ENCODE data around the gene ZBTB7C. TPM values are rescaled to one million over a fixed set of nuclear protein-coding genes. Genes with fewer than 3 reads are reported as not detected.
"Not testable (repeated sequence)": the region's sequence is repeated elsewhere in the genome, so short reads cannot be mapped to it uniquely, and the experiment has no call there.

The ZBTB7C gene
- total RNA-seq, 2 donors from 2014 or later: not detected

GRCh38 chr18:48294899-48295585 lies 114.1 kb downstream of the ZBTB7C start:
- ATAC-seq: no peak
- DNase-seq (ENCODE audit: low spot score): no peak
- H3K27ac Mint-ChIP-seq: no peak overlapping the region
- H3K36me3 Mint-ChIP-seq: no peaks in the 10 kb centered on the region
- no peak overlapping the region for H3K4me3 Mint-ChIP-seq
- no peaks in the 10 kb centered on the region for H3K4me1 Mint-ChIP-seq (ENCODE audit: low read depth in 2 of 2)
- H3K9me3 Mint-ChIP-seq: no peaks in the 10 kb centered on the region
- peaks cover 0 to 3% of the 10 kb centered on the region in 2 donors for H3K27me3 Mint-ChIP-seq

GRCh38 chr18:48293954-48294898 lies 115.0 kb downstream of the ZBTB7C start:
- Mint-ChIP-seq H3K9me3 (no peaks in the 10 kb centered on the region), H3K27ac (no peak overlapping the region), H3K4me1 (ENCODE audit: low read depth in 2 of 2) (no peaks in the 10 kb centered on the region), H3K27me3 (peaks cover 0 to under 1% of the 10 kb centered on the region in 2 donors), H3K36me3 (no peaks in the 10 kb centered on the region), H3K4me3 (no peak overlapping the region)
- DNase-seq (ENCODE audit: low spot score) (no peak), ATAC-seq (no peak)

DNA sequence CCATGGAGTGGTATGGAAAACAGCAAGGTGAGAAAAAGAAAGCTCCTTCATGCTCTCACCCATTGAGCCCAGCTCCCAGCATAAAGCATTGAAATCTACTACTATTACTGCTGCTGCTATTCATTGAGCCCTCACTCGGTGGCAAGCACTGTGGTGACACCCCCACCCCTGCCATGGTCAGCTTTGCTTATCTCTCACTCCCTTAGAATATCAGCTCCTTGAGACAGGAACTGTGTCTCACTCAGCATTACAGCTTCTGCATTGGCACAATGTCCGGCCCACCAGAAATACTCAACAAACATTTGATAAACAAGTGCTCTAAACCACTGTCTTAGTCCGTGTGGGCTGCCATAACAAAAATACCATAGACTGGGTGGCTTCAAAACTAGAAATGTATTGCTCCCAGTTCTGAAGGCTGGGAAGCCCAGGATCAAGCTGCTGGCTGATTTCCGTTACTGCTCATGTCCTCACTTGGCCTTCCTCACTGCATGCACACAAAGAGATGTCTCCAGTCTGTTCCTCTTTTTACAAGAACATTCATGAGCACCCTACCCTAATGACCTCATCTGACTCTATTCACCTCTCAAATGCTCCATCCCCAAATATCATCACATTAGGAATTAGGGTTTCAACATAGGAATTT lies 116.3 kb downstream of the ZBTB7C start:
- ATAC-seq (no peak), DNase-seq (ENCODE audit: low spot score) (peak; percentile 49)
- no peak overlapping the region for H3K4me3 Mint-ChIP-seq
- no peak overlapping the region for H3K27ac Mint-ChIP-seq
- no peaks in the 10 kb centered on the region for H3K9me3 Mint-ChIP-seq
- no peaks in the 10 kb centered on the region for H3K4me1 Mint-ChIP-seq (ENCODE audit: low read depth in 2 of 2)
- H3K36me3 Mint-ChIP-seq: no peaks in the 10 kb centered on the region
- no peaks in the 10 kb centered on the region for H3K27me3 Mint-ChIP-seq

DNA sequence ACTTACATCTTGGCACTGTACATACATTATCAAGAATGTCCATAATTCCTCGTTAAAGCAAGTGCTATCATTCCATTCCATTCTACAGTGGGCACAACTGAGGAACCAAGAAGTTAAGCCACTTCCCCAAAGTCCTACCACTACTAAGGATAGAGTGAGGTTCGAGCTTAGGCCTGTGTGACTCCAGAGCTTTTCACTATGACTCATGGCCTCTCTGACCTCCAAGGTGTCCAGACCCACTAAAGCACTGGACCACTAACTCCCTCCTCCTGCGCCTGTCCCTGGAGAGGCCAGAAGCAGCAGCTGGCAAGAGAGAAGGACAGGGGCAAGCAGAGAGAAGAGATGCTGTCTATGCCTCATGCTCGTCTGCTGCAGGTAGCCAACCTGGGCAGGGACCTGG lies 117.0 kb downstream of the ZBTB7C start:
- ATAC-seq (no peak), DNase-seq (ENCODE audit: low spot score) (peak; percentile 32)
- no peak overlapping the region for H3K27ac Mint-ChIP-seq
- H3K4me1 Mint-ChIP-seq (ENCODE audit: low read depth in 2 of 2): no peaks in the 10 kb centered on the region
- H3K9me3 Mint-ChIP-seq: no peaks in the 10 kb centered on the region
- H3K36me3 Mint-ChIP-seq: no peaks in the 10 kb centered on the region
- H3K4me3 Mint-ChIP-seq: no peak overlapping the region
- peaks cover 0 to 3% of the 10 kb centered on the region in 2 donors for H3K27me3 Mint-ChIP-seq

GRCh38 chr18:48290162-48290926 lies 118.8 kb downstream of the ZBTB7C start:
- Mint-ChIP-seq H3K4me3 (no peak overlapping the region), H3K36me3 (no peaks in the 10 kb centered on the region), H3K4me1 (ENCODE audit: low read depth in 2 of 2) (no peaks in the 10 kb centered on the region), H3K27me3 (peaks cover 3 to 9% of the 10 kb centered on the region in 2 donors), H3K9me3 (no peaks in the 10 kb centered on the region), H3K27ac (no peak overlapping the region)
- no peak for DNase-seq (ENCODE audit: low spot score)
- ATAC-seq: peak in 1 of 2 donors; percentile 20

- no peak for DNase-seq (ENCODE audit: low spot score)
- H3K4me3 Mint-ChIP-seq: no peak overlapping the region
- peaks cover 9 to 10% of the 10 kb centered on the region in 2 donors for H3K27me3 Mint-ChIP-seq
- H3K36me3 Mint-ChIP-seq: no peaks in the 10 kb centered on the region
- ATAC-seq: no peak
- H3K27ac Mint-ChIP-seq: no peak overlapping the region
- no peaks in the 10 kb centered on the region for H3K9me3 Mint-ChIP-seq
- H3K4me1 Mint-ChIP-seq (ENCODE audit: low read depth in 2 of 2): no peaks in the 10 kb centered on the region
Observed at GRCh38 chr18:48284743-48285142, 124.4 kb downstream of the ZBTB7C start.

DNA sequence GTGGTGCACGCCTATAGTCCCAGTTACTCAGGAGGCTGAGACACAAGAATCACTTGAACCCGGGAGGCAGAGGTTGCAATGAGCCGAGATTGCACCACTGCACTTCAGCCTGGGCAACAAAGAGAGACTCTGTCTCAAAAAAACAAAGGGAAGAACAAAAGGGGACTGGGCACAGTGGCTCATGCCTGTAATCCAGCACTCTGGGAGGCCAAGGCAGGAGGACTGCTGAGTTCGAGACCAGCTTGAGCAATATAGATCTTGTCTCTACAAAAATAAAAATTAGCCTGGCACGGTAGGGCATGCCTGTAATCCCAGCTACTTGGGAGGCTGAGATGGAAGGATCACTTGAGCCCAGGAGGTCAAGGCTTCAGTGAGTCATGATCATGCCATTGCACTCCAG lies 125.2 kb downstream of the ZBTB7C start:
- not testable (repeated sequence) for H3K27ac Mint-ChIP-seq; H3K4me3 Mint-ChIP-seq; DNase-seq (ENCODE audit: low spot score); H3K4me1 Mint-ChIP-seq (ENCODE audit: low read depth in 2 of 2); H3K27me3 Mint-ChIP-seq; H3K9me3 Mint-ChIP-seq; H3K36me3 Mint-ChIP-seq; ATAC-seq

GRCh38 chr18:48281460-48281859 lies 127.7 kb downstream of the ZBTB7C start:
- H3K4me3 Mint-ChIP-seq; H3K4me1 Mint-ChIP-seq (ENCODE audit: low read depth in 2 of 2); H3K27ac Mint-ChIP-seq; H3K27me3 Mint-ChIP-seq; DNase-seq (ENCODE audit: low spot score); ATAC-seq; H3K9me3 Mint-ChIP-seq; H3K36me3 Mint-ChIP-seq: not testable (repeated sequence)

- DNase-seq (ENCODE audit: low spot score) (no peak), ATAC-seq (no peak)
- Mint-ChIP-seq H3K9me3 (no peaks in the 10 kb centered on the region), H3K27ac (no peak overlapping the region), H3K27me3 (peaks cover 6 to 12% of the 10 kb centered on the region in 2 donors), H3K4me1 (ENCODE audit: low read depth in 2 of 2) (no peaks in the 10 kb centered on the region), H3K4me3 (no peak overlapping the region), H3K36me3 (no peaks in the 10 kb centered on the region)
Observed at GRCh38 chr18:48279312-48279711, 129.9 kb downstream of the ZBTB7C start.

- no peak for DNase-seq (ENCODE audit: low spot score)
- no peak overlapping the region for H3K27ac Mint-ChIP-seq
- peaks cover 9 to 12% of the 10 kb centered on the region in 2 donors for H3K27me3 Mint-ChIP-seq
- no peaks in the 10 kb centered on the region for H3K9me3 Mint-ChIP-seq
- no peaks in the 10 kb centered on the region for H3K4me1 Mint-ChIP-seq (ENCODE audit: low read depth in 2 of 2)
- no peak overlapping the region for H3K4me3 Mint-ChIP-seq
- H3K36me3 Mint-ChIP-seq: no peaks in the 10 kb centered on the region
- no peak for ATAC-seq
Observed at GRCh38 chr18:48278081-48278480, 131.1 kb downstream of the ZBTB7C start.

- H3K4me3 Mint-ChIP-seq: no peak overlapping the region
- H3K27ac Mint-ChIP-seq: no peak overlapping the region
- H3K9me3 Mint-ChIP-seq: no peaks in the 10 kb centered on the region
- no peaks in the 10 kb centered on the region for H3K4me1 Mint-ChIP-seq (ENCODE audit: low read depth in 2 of 2)
- H3K36me3 Mint-ChIP-seq: no peaks in the 10 kb centered on the region
- peaks cover 17 to 30% of the 10 kb centered on the region in 2 donors for H3K27me3 Mint-ChIP-seq
- DNase-seq (ENCODE audit: low spot score) (no peak), ATAC-seq (no peak)
Observed at GRCh38 chr18:48274301-48274700, 134.9 kb downstream of the ZBTB7C start.

- ATAC-seq (no peak), DNase-seq (ENCODE audit: low spot score) (no peak)
- Mint-ChIP-seq H3K4me1 (ENCODE audit: low read depth in 2 of 2) (no peaks in the 10 kb centered on the region), H3K27ac (no peak overlapping the region), H3K27me3 (peaks cover 17 to 30% of the 10 kb centered on the region in 2 donors), H3K4me3 (no peak overlapping the region), H3K36me3 (no peaks in the 10 kb centered on the region), H3K9me3 (no peaks in the 10 kb centered on the region)
Observed at GRCh38 chr18:48270929-48271328, 138.3 kb downstream of the ZBTB7C start.

GRCh38 chr18:48265328-48265727 lies 143.9 kb downstream of the ZBTB7C start:
- Mint-ChIP-seq H3K4me1 (ENCODE audit: low read depth in 2 of 2) (no peaks in the 10 kb centered on the region), H3K27ac (no peak overlapping the region), H3K4me3 (no peak overlapping the region), H3K9me3 (no peaks in the 10 kb centered on the region), H3K27me3 (peaks cover 6 to 16% of the 10 kb centered on the region in 2 donors), H3K36me3 (no peaks in the 10 kb centered on the region)
- ATAC-seq: no peak
- DNase-seq (ENCODE audit: low spot score): no peak

Data from natural killer cell treated with Interleukin-12 subunit alpha and Interleukin-12 subunit beta and Interleukin-15 and Interleukin-18, amount 100 ng/mL, for 72 hours (primary cell).